Measurements from ENCODE around the gene E2F8. TPM values are rescaled to one million over a fixed set of nuclear protein-coding genes. Genes with fewer than 3 reads are reported as not detected.

Gene E2F8
- total RNA-seq, 1 experiment from 2014 or later: 10.7 TPM

GRCh38 chr11:19228968-19229367 is 11.8 kb downstream of the E2F8 start (continued):
- TF ChIP-seq ATF3 (CRISPR knock-in tag; conservative IDR thresholded peaks at IDR 0.05): no peak
- no peak for TF ChIP-seq ATF2 (CRISPR knock-in tag; IDR thresholded peaks at IDR 0.05; ENCODE audit: borderline replicate concordance, low read depth)
- no peak for TF ChIP-seq ZNF219 (CRISPR knock-in tag; IDR thresholded peaks at IDR 0.05; ENCODE audit: borderline replicate concordance)

- TF ChIP-seq ZNF219 (CRISPR knock-in tag; IDR thresholded peaks at IDR 0.05; ENCODE audit: borderline replicate concordance) (no peak), SMAD3 (CRISPR knock-in tag; IDR thresholded peaks at IDR 0.05; ENCODE audit: borderline replicate concordance) (no peak), ZNF396 (CRISPR knock-in tag; IDR thresholded peaks at IDR 0.05; ENCODE audit: borderline replicate concordance) (no peak), AFF4 (CRISPR knock-in tag; IDR thresholded peaks at IDR 0.05; ENCODE audit: borderline replicate concordance) (no peak), NR1H2 (CRISPR knock-in tag; IDR thresholded peaks at IDR 0.05) (no peak), ATF6 (CRISPR knock-in tag; IDR thresholded peaks at IDR 0.05) (no peak), MYBL2 (CRISPR knock-in tag; IDR thresholded peaks at IDR 0.05) (no peak), FOXP1 (CRISPR knock-in tag; IDR thresholded peaks at IDR 0.05; ENCODE audit: borderline replicate concordance) (no peak), ZNF232 (CRISPR knock-in tag; IDR thresholded peaks at IDR 0.05) (no peak), HMGXB4 (CRISPR knock-in tag; IDR thresholded peaks at IDR 0.05) (no peak), IRF1 (CRISPR knock-in tag; IDR thresholded peaks at IDR 0.05) (no peak), GABPB1 (CRISPR knock-in tag; IDR thresholded peaks at IDR 0.05) (no peak), OVOL2 (CRISPR knock-in tag; IDR thresholded peaks at IDR 0.05; ENCODE audit: borderline replicate concordance) (no peak), ZNF423 (CRISPR knock-in tag; IDR thresholded peaks at IDR 0.05) (no peak)
- Mint-ChIP-seq H3K9me3 (peaks cover 11% of the 10 kb centered on the region), H3K36me3 (peaks cover 49% of the 10 kb centered on the region), H3K27ac (no peak overlapping the region), H3K4me1 (no peaks in the 10 kb centered on the region), H3K4me3 (no peak overlapping the region), H3K27me3 (ENCODE audit: low read depth) (no peaks in the 10 kb centered on the region)
- no peak for DNase-seq (ENCODE audit: low spot score)
- ATAC-seq: no peak
- ChIA-PET CTCF (no interaction called here), POLR2A (interaction anchor here (0.6 kb wide), 1 partner anchor 612 kb away, joined by 3 read pairs; no protein-coding TSS in a partner anchor)
Observed at GRCh38 chr11:19226378-19227195, 14.2 kb downstream of the E2F8 start.
